GM13976 (cell line): Measurements from ENCODE around the gene CCDC51.

ENCODE experiments used
- DNase-seq: peaks from one replicate; pipeline ENCODE4 v3.0.0; 2012; ENCODE audit warnings: low spot score
- CTCF ChIP-seq: IDR thresholded peaks from 2 replicates; pipeline ENCODE4 v1.5.1; 2012; ENCODE audit warnings: borderline replicate concordance, mild to moderate bottlenecking; ENCODE audit not compliant: insufficient read depth; ENCODE audit errors: extremely low read depth, missing control alignments, control extremely low read depth
- in situ Hi-C: fragments of 300-500 bp; cut with MboI; formaldehyde crosslinking; loops from one replicate; pipeline ENCODE4 v1.12.0; 2022; ENCODE audit warnings: low sequenced_read_pairs, mixed read lengths, inconsistent platforms; ENCODE audit not compliant: unreplicated experiment

The CCDC51 gene

GRCh38 chr3:48416546-48416945 lies 23.4 kb downstream of the CCDC51 start:
- DNase-seq = no peak

GRCh38 chr3:48416091-48416505 lies 23.8 kb downstream of the CCDC51 start:
- no peak for TF ChIP-seq CTCF
- DNase-seq = no peak
- in situ Hi-C loops = no loop called here

More at GRCh38 chr3:48416546-48416945, 23.4 kb downstream of the CCDC51 start:
- no peak for TF ChIP-seq CTCF
- in situ Hi-C loops = no loop called here

DNA sequence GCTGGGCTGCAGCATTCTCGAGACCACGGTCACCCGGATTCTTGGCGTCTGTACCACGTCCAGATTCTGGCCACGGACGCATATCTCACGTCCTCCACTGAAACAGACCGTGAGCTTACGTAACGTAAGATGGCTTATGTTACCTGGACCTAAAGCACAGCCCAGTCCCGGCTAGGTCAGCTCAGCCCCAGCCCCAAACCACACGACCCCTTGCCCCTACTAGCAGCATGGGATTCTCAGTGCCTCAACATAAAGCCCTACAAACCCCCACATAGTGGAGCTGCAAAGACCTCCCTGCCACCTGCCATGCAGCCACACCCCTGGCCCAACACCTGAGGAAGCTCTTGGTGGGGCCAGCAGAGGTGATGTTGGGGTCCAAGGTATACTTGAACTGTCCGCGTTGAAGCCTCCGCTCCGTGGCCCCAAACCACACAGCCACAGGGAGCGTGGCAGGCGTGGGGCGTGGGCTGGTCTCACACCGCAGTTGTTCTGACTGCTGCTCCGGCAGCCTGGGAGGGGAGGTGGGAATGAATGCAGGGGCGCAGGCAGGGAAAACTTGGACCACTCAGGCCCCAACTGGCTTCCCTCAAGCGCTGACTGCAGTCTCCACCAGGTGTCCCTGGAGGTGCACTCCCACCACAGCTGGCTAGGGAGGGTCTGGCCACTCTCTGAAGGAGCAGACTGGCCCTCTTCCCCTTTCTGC lies 24.5 kb downstream of the CCDC51 start:
- DNase-seq = no peak
- TF ChIP-seq CTCF = no peak
- in situ Hi-C loops = no loop called here

GRCh38 chr3:48414376-48415250 lies 25.3 kb downstream of the CCDC51 start:
- in situ Hi-C loops = no loop called here
- no peak for DNase-seq
- TF ChIP-seq CTCF = no peak

- TF ChIP-seq CTCF = no peak
- no peak for DNase-seq
- in situ Hi-C loops = no loop called here
Observed at GRCh38 chr3:48413611-48414010, 26.3 kb downstream of the CCDC51 start.

- in situ Hi-C loops = no loop called here
- no peak for TF ChIP-seq CTCF
- DNase-seq = no peak
Observed at GRCh38 chr3:48413086-48413485, 26.8 kb downstream of the CCDC51 start.
